ENCODE measurements around the gene ASCL5.

Gene ASCL5

GRCh38 chr1:201153474-201154388, 26.7 kb upstream of the ASCL5 start:
- peak in 2 of 6 experiments; percentile 29 to 43 for DNase-seq

- DNase-seq: no peak
Measured at GRCh38 chr1:201149400-201149799, 22.4 kb upstream of the ASCL5 start.

GRCh38 chr1:201147396-201148015, 20.5 kb upstream of the ASCL5 start:
- DNase-seq: no peak

GRCh38 chr1:201146626-201147390, 19.8 kb upstream of the ASCL5 start:
- DNase-seq: no peak

- DNase-seq: no peak
Measured at GRCh38 chr1:201145816-201146215, 18.8 kb upstream of the ASCL5 start.

GRCh38 chr1:201145132-201145531, 18.1 kb upstream of the ASCL5 start:
- no peak for DNase-seq

GRCh38 chr1:201144701-201145100, 17.7 kb upstream of the ASCL5 start:
- no peak for DNase-seq

GRCh38 chr1:201143726-201144635, 17.0 kb upstream of the ASCL5 start:
- DNase-seq: no peak

- no peak for DNase-seq
Measured at GRCh38 chr1:201142849-201143725, 16.1 kb upstream of the ASCL5 start.

GRCh38 chr1:201142011-201142848, 15.2 kb upstream of the ASCL5 start:
- no peak for DNase-seq

GRCh38 chr1:201141418-201141817, 14.4 kb upstream of the ASCL5 start:
- no peak for DNase-seq

GRCh38 chr1:201140941-201141260, 13.9 kb upstream of the ASCL5 start:
- DNase-seq: no peak

GRCh38 chr1:201140235-201140940, 13.4 kb upstream of the ASCL5 start:
- DNase-seq: no peak

- DNase-seq: no peak
Measured at GRCh38 chr1:201139756-201140155, 12.8 kb upstream of the ASCL5 start.

GRCh38 chr1:201139306-201139705, 12.3 kb upstream of the ASCL5 start:
- DNase-seq: no peak

- DNase-seq: no peak
Measured at GRCh38 chr1:201138311-201138840, 11.4 kb upstream of the ASCL5 start.

GRCh38 chr1:201137579-201138310, 10.8 kb upstream of the ASCL5 start:
- DNase-seq: no peak

- no peak for DNase-seq
Measured at GRCh38 chr1:201137024-201137392, 10.0 kb upstream of the ASCL5 start.

All from stimulated activated naive CD4-positive, alpha-beta T cell (primary cell).